ENCODE measurements around the gene ABHD18.
"Not testable (repeated sequence)": the region's sequence is repeated elsewhere in the genome, so short reads cannot be mapped to it uniquely, and the experiment has no call there.

ABHD18 gene

GRCh38 chr4:127965062-127965802 is at the start of gene ABHD18, which contains the start of gene MFSD8:
TSS of gene ABHD18 (plus strand) at chr4:127965406. CDS start at chr4:127982956, 17,550 bp downstream.
TSS of gene MFSD8 (minus strand) at chr4:127965173. CDS start at chr4:127965133, 40 bp downstream.
- DNase-seq = peak; percentile 98

DNA sequence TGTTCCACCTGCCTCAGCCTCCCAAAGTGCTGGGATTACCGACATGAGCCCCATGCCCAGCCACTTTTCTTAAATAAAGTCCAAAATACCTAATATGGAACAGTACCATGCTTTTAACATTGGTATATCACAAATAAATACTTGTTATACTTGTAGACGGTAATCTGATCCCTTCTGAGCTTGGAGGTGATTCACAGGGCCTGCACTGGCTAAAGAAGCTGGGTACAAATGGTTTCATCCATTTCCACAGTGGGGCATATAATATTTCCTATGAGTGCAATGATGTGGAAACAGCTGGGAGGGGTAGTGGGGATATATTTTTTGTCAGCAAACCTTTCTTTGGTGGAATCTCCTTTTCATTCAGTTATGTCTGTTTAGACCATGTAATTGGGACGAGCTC is 48.7 kb upstream of the ABHD18 start:
- no peak for DNase-seq

DNA sequence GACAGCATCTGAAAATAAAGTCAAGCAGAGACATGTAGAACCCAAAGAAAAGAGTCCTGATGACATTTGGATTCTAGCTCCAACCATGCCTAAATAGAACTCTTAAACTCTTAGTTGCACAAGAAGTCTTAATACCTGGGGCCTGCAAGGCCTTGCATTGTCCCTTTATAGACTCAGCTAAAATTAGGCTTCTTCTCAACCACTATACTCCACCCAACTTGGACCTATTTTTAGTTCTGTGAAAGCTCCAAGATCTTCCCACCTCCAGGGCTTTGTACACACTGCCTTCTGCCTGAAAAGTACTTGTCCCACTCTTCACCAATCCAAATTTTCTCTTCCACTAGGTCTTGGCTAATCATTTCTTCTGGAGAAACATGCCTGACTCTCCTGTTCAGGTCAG is 48.1 kb upstream of the ABHD18 start:
- no peak for DNase-seq

- no peak for DNase-seq
Observed at GRCh38 chr4:127920521-127920920, 44.7 kb upstream of the ABHD18 start.

- DNase-seq = no peak
Observed at GRCh38 chr4:127922226-127922625, 43.0 kb upstream of the ABHD18 start.

- not testable (repeated sequence) for DNase-seq
Observed at GRCh38 chr4:127925720-127926119, 39.5 kb upstream of the ABHD18 start.

DNA sequence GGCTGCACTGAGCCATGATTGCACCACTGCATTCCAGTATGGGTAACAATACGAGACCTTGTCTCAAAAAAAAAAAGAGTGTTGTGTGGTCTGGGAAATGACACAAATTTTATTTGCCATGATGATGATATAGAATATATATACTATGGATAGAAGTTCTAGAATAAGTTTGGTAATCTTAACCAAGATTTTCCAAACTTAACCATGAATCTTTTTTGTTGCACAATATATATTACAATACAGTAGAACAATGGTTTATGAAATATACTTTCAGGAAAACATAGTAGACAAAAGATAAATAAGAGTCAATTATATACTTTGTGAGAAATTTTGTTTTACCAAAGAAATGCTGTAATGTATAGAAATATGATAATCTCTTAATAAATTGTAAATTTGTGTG is 35.0 kb upstream of the ABHD18 start:
- DNase-seq = no peak

GRCh38 chr4:127931836-127932235 is 33.4 kb upstream of the ABHD18 start:
- not testable (repeated sequence) for DNase-seq

DNA sequence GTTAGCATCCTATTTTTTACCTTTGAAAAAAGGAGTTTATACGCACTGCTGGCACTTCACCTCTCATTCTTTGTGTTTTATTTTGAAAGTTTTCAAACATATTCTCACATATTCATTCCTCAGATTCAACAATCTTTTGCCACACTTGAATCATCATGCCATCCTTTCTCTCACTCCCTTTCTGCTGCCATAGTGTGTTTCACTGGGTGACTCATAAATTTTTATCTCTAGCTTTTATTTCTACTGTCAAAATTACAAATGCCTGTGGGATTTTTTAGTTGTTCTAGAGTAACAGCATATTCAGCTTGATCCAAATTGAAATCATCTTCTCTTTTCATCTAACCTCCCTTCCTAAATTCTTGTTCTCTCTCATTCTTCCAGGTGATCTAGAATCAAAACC is 28.2 kb upstream of the ABHD18 start:
- no peak for DNase-seq

GRCh38 chr4:127957105-127957504 is 8.1 kb upstream of the ABHD18 start:
- no peak for DNase-seq

DNA sequence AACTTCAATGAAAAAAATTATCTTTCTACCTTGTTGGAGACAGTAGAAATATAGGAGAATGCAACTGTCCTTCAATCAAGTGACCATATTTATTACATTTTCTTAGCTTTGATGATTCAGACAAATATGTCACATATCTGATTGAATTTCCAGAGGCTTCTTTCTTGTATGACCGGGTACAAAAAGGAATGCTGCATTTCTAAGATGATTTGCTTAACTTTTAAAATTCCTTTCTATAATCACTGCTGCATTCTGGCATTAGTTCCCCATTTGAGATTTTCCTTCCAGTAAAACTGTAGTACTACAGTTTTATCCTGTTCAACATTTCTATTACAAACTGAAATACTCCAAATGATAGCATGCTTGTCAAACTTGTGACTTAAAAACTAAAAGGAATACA is 5.4 kb upstream of the ABHD18 start:
- DNase-seq = no peak

DNA sequence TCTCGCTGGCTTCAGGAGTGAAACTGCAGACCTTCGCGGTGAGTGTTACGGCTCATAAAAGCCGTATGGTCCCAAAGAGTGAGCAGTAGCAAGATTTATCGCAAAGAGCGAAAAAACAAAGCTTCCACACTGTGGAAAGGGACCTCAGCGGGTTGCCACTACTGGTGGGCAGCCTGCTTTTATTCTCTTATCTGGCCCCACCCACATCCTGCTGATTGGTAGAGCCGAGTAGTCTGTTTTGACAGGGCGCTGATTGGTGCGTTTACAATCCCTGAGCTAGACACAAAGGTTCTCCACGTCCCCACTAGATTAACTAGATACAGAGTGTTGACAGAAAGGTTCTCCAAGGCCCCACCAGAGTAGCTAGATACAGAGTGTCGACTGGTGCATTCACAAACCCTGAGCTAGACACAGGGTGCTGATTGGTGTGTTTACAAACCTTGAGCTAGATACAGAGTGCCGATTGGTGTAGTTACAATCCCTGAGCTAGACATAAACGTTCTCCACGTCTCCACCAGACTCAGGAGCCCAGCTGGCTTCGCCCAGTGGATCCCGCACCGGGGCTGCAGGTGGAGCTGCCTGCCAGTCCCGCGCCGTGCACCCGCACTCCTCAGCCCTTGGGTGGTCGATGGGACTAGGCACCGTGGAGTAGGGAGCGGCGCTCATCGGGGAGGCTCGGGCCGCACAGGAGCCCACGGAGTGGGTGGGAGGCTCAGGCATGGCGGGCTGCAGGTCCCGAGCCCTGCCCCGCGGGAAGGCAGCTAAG is 1.4 kb upstream of the ABHD18 start:
- not testable (repeated sequence) for DNase-seq

DNA sequence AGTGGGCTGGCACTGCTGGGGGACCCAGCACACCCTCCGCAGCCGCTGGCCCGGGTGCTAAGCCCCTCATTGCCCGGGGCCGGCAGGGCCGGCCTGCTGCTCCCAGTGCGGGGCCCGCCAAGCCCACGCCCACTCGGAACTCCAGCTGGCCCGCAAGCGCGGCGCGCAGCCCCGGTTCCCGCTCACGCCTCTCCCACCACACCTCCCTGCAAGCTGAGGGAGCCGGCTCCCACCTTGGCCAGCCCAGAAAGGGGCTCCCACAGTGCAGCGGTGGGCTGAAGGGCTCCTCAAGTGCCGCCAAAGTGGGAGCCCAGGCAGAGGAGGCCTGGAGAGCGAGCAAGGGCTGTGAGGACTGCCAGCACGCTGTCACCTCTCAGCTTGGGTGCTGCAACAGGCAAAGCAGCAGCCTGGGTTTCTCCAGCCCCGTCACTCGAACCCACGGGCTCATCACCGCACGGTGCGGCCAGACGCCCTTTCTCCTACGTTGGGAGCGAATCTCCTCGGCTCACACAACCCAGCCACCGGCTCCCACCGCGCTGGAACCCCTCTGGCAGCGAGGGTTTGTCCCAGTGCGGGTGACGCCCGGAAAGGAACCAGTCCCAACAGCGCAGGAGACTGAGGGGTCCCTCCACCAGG is 662 bp upstream of the ABHD18 start:
- not testable (repeated sequence) for DNase-seq

GRCh38 chr4:127965803-127966175 is 583 bp downstream of the ABHD18 start:
- DNase-seq = peak; percentile 63

- no peak for DNase-seq
Observed at GRCh38 chr4:127967141-127967775, 2.1 kb downstream of the ABHD18 start.

DNA sequence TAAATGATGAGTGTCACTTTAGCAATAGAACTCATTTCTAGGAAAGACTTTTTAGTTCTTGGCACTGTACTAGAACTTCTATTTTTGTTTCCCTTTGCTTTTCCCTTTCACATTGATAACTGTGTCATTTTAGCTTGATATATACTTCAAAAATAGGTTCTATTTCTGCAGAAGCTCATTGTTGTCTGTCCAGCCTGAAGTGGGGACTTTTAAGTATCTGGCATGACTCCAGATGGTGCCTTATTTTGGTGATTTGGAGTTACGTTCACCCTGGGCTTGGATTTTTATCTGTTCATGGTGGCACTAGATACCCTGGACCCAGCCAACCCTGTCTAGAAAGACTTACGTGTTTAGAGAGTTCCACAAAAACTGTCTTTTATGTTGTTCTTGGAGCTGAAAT is 3.4 kb downstream of the ABHD18 start:
- DNase-seq = no peak

GRCh38 chr4:127970925-127971324 is 5.7 kb downstream of the ABHD18 start:
- not testable (repeated sequence) for DNase-seq

DNA sequence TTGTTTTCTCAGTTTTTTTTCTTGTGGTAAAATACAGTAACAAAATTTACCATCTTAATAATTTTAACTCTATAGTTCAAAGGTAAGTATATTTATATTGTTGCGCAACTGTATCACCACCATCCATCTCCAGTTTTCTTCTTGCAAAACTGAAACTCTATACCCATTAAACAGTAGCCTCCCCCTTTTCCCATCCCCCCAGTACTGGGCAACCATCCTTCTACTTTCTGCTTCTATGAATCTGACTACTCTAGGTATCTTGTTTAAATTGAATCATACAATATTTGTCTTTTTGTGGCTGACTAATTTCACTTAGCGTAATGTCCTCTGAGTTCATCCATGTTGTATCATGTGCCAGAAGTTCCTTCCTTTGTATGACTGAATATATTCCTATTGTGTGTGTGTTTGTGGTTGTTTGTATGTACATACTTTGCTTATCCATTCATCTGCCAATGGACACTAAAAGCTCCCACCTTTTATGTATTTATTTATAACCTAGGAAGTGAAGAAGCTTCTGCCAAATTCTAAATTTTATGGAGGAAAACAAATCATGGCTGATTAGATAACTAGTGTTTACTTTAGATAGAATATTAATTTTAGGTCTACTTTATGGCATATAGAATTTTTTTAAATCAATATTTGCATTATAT is 10.0 kb downstream of the ABHD18 start:
- no peak for DNase-seq

DNA sequence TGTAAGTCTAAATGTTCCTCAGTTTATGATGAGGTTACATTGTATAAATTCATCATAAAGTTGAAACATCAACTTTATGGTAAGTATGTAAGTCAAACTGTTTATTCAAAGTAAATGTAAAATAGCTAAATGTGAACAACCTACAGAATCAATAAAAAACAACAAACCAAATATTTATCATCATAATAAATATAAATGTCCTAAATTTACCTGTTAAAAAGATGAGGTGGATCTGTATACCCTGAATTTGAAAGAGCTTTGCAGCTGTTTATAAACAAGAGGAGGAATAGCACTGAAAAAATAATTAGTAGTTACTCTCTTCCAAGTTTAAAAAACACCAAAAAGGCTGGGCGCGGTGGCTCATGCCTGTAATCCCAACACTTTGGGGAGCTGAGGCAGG is 13.7 kb downstream of the ABHD18 start:
- no peak for DNase-seq

GRCh38 chr4:127982445-127982844 is 17.2 kb downstream of the ABHD18 start:
- no peak for DNase-seq

DNA sequence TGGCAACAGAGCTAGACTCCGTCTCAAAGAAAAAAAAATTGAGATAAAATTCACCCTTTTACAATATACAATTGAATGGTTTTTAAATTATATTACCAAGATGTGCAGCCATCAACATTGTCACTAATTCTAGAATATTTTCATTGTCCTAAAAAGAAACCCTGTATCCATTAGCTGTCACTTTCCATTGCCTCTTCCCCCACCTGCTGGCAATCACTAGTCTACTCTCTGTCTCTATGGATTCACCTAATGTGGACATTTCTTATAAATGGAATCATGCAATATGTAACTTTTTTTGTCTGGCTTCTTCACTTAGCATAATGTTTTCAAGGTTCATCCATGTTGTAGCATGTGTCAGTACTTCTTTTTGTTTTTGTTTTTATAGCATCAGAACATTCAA is 20.8 kb downstream of the ABHD18 start:
- DNase-seq = no peak

- no peak for DNase-seq
Observed at GRCh38 chr4:127988638-127989037, 23.4 kb downstream of the ABHD18 start.

- DNase-seq = no peak
Observed at GRCh38 chr4:127993151-127993550, 27.9 kb downstream of the ABHD18 start.
